HepG2 (cell line): ENCODE measurements around the gene SHC1. TPM values are rescaled to one million over a fixed set of nuclear protein-coding genes. Genes with fewer than 3 reads are reported as not detected.

Experiments used
- CBX5 ChIP-seq: sonication (generic); formaldehyde crosslinking; IDR thresholded peaks from 2 replicates; pipeline ENCODE4 v1.4.0; 2020; ENCODE audit warnings: missing genetic modification reagents, borderline replicate concordance
- CENPX ChIP-seq: sonication (generic); formaldehyde crosslinking; IDR thresholded peaks from 2 replicates; pipeline ENCODE4 v1.9.0; 2021; ENCODE audit warnings: mild to moderate bottlenecking, missing genetic modification reagents, moderate library complexity
- FOXP1 ChIP-seq, 2 experiments: fragments of 450-650 bp in 1 of 2; IDR thresholded peaks; 2 replicates each; pipeline ENCODE4 v1.6.1; 2017 to 2018; ENCODE audit warnings: antibody characterized with exemption in 1 of 2
- JUND ChIP-seq: sonication (generic); formaldehyde crosslinking; IDR thresholded peaks from 2 replicates; pipeline ENCODE4 v1.8.0; 2022; ENCODE audit warnings: mild to moderate bottlenecking, missing genetic modification reagents
- KLF15 ChIP-seq: sonication (generic); formaldehyde crosslinking; IDR thresholded peaks from 2 replicates; pipeline ENCODE4 v1.8.1; 2023; ENCODE audit warnings: borderline replicate concordance, mild to moderate bottlenecking, inconsistent platforms, missing genetic modification reagents, mixed read lengths
- MAFG ChIP-seq: sonication (generic); formaldehyde crosslinking; IDR thresholded peaks from 2 replicates; pipeline ENCODE4 v1.5.1; 2020; ENCODE audit warnings: mild to moderate bottlenecking, missing genetic modification reagents
- MATR3 ChIP-seq: sonication (generic); formaldehyde crosslinking; IDR thresholded peaks from 2 replicates; pipeline ENCODE4 v1.4.0; 2020; ENCODE audit warnings: missing genetic modification reagents
- MYC ChIP-seq: sonication (generic); formaldehyde crosslinking; IDR thresholded peaks from 2 replicates; pipeline ENCODE4 v1.9.0; 2021; ENCODE audit warnings: missing genetic modification reagents, borderline replicate concordance
- SIX1 ChIP-seq: sonication (generic); formaldehyde crosslinking; IDR thresholded peaks from 2 replicates; pipeline ENCODE4 v1.4.0; 2020; ENCODE audit warnings: missing genetic modification reagents, borderline replicate concordance
- SOX13 ChIP-seq, 3 experiments: fragments of 450-650 bp in 1 of 3; sonication (generic) in 1 of 3; formaldehyde crosslinking in 1 of 3; IDR thresholded peaks in 2 of 3; conservative IDR thresholded peaks in 1 of 3; 2 replicates each; pipeline versions ENCODE4 v1.5.0 to v1.6.1; 2016 to 2020; ENCODE audit warnings: antibody characterized with exemption in 1 of 3, mild to moderate bottlenecking in 1 of 3, missing compliant biosample characterization in 1 of 3, missing genetic modification reagents in 1 of 3, moderate library complexity in 1 of 3
- STAG1 ChIP-seq: sonication (generic); formaldehyde crosslinking; IDR thresholded peaks from 2 replicates; pipeline ENCODE4 v1.4.0; 2020; ENCODE audit warnings: missing genetic modification reagents
- TEAD3 ChIP-seq: optimal IDR thresholded peaks from 2 replicates; pipeline ENCODE3; 2016; ENCODE audit warnings: borderline replicate concordance
- TOE1 ChIP-seq: sonication (generic); formaldehyde crosslinking; IDR thresholded peaks from 2 replicates; pipeline ENCODE4 v1.4.0; 2020; ENCODE audit warnings: mild to moderate bottlenecking, missing genetic modification reagents
- ZBTB42 ChIP-seq: sonication (generic); formaldehyde crosslinking; IDR thresholded peaks from 2 replicates; pipeline ENCODE4 v1.5.0; 2020; ENCODE audit warnings: mild to moderate bottlenecking, missing genetic modification reagents
- ZMYM3 ChIP-seq: sonication (generic); formaldehyde crosslinking; IDR thresholded peaks from 2 replicates; pipeline ENCODE4 v1.5.1; 2020; ENCODE audit warnings: mild to moderate bottlenecking, missing genetic modification reagents
- ZNF44 ChIP-seq: sonication (generic); formaldehyde crosslinking; IDR thresholded peaks from 2 replicates; pipeline ENCODE4 v1.5.1; 2020; ENCODE audit warnings: mild to moderate bottlenecking, missing genetic modification reagents
- ZNF781 ChIP-seq: sonication (generic); formaldehyde crosslinking; IDR thresholded peaks from 2 replicates; pipeline ENCODE4 v1.5.1; 2020; ENCODE audit warnings: borderline replicate concordance, mild to moderate bottlenecking, missing genetic modification reagents; ENCODE audit errors: not compliant biosample characterization
- polyA plus RNA-seq, 8 experiments: library from polyadenylated mRNA; depleted of rRNA in 3 of 8; stranded (reverse) in 7 of 8; unstranded in 1 of 8; fragments of >200 nt; fragmentation: Illumina TruSeq in 4 of 8; extraction: Trizol in 4 of 8; gene quantifications; 2 replicates each; pipeline versions ENCODE4 v1.2.1 to v1.2.3, GENCODE V29; 2011 to 2016; ENCODE audit warnings: low read depth in 4 of 8, missing spikeins in 1 of 8, mixed read lengths in 1 of 8; ENCODE audit not compliant: insufficient read depth in 1 of 8
- total RNA-seq, 5 experiments: library from RNA; depleted of rRNA; stranded (reverse); fragments of >200 nt; fragmentation: Illumina TruSeq; extraction: Trizol; gene quantifications; 2 replicates each; pipeline ENCODE4 v1.2.3, GENCODE V29; 2016; ENCODE audit warnings: low read depth in 1 of 5
- TF ChIP-seq, protein P1 (sequence below): sonication (generic); formaldehyde crosslinking; IDR thresholded peaks from 2 replicates; pipeline ENCODE4 v1.8.0; 2022; ENCODE audit warnings: missing genetic modification reagents, mild to moderate bottlenecking, inconsistent platforms, borderline replicate concordance
- TF ChIP-seq, protein P2 (sequence below): sonication (generic); formaldehyde crosslinking; IDR thresholded peaks from 2 replicates; pipeline ENCODE4 v1.5.1; 2020; ENCODE audit warnings: mild to moderate bottlenecking, moderate library complexity, missing genetic modification reagents
- TF ChIP-seq, protein P3 (sequence below): sonication (generic); formaldehyde crosslinking; conservative IDR thresholded peaks from 2 replicates; pipeline ENCODE4 v1.4.0; 2020; ENCODE audit warnings: missing genetic modification reagents
- TF ChIP-seq, protein P4 (sequence below): sonication (generic); formaldehyde crosslinking; IDR thresholded peaks from 2 replicates; pipeline ENCODE4 v1.4.0; 2020; ENCODE audit warnings: mild to moderate bottlenecking, missing genetic modification reagents
- TF ChIP-seq, protein P5 (sequence below): sonication (generic); formaldehyde crosslinking; IDR thresholded peaks from 2 replicates; pipeline ENCODE4 v1.4.0; 2020; ENCODE audit warnings: missing genetic modification reagents

Gene SHC1
- total and polyA plus RNA-seq, 2 of the 13 experiments (the other 11 are each of a cell fraction or from before 2014, with no cell fraction given): 52.0 to 137 TPM

DNA sequence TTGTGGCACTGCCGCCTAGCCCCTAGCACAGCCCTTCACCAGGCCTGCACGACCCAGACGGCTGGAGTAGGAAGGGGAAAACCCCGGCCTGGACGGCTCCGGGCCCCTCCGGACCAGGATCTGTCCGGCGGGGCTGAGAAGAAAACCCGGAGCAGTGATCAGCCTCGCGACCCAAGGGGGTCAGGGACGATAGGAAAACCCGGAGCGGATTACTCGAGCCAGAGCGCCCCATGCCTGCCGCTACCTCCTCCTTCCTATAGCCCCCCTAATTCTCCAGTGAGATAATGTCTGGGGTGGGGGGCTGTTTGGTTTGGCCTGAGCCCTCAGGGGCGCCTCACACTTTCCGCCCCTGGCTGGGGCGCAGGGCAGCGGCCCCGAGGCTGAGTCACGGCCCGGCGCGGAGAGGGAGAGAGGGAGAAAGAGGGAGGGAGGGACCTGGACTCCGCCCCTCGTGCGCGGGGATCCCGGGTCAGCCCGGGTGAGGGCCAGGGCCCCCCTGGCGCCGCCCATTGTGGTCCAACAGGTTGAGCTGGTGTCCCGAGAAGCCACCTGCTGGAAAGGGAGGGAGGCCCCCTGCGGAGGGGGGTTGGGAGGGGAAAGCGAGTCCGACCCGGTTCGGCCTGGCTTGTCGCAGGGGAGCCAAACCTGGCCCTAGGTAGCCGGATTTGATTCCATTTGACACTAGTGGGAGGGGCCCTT lies 30.3 kb upstream of the SHC1 start (continued):
- TF ChIP-seq SOX13 (IDR thresholded peaks at IDR 0.05): peak; percentile 62
- peak in 1 of 2 experiments; percentile 70; a peak in 2 of 4 replicates for TF ChIP-seq SOX13 (CRISPR knock-in tag; conservative IDR thresholded peaks at IDR 0.05 in 1 of 2, IDR thresholded peaks at IDR 0.05 in 1 of 2)
- no peak for TF ChIP-seq CBX5 (CRISPR knock-in tag)
- TF ChIP-seq CENPX (CRISPR knock-in tag): no peak
- TF ChIP-seq ZNF781: no peak
- TF ChIP-seq, protein P1, sequence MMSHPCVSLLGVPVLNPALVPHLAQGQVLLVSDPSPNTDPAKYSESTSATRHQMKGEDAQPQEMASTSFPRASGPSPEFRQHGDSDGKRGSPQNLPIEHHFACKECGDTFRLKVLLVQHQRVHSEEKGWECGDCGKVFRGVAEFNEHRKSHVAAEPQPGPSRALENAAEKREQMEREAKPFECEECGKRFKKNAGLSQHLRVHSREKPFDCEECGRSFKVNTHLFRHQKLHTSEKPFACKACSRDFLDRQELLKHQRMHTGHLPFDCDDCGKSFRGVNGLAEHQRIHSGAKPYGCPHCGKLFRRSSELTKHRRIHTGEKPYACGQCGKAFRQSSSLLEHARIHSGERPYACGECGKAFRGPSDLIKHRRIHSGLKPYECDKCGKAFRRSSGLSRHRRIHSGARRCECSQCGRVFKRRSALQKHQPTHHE (CRISPR knock-in tag): no peak; the same call in 1 of the 2 replicates
- TF ChIP-seq, protein P2, sequence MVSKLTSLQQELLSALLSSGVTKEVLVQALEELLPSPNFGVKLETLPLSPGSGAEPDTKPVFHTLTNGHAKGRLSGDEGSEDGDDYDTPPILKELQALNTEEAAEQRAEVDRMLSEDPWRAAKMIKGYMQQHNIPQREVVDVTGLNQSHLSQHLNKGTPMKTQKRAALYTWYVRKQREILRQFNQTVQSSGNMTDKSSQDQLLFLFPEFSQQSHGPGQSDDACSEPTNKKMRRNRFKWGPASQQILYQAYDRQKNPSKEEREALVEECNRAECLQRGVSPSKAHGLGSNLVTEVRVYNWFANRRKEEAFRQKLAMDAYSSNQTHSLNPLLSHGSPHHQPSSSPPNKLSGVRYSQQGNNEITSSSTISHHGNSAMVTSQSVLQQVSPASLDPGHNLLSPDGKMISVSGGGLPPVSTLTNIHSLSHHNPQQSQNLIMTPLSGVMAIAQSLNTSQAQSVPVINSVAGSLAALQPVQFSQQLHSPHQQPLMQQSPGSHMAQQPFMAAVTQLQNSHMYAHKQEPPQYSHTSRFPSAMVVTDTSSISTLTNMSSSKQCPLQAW (CRISPR knock-in tag): peak; percentile 71
- no peak for TF ChIP-seq KLF15
- TF ChIP-seq MYC (CRISPR knock-in tag): peak; percentile 87; the same call in 1 of the 2 replicates
- TF ChIP-seq FOXP1 (IDR thresholded peaks at IDR 0.05): no peak
- TF ChIP-seq FOXP1 (CRISPR knock-in tag; IDR thresholded peaks at IDR 0.05): 0 out of 2 replicates have a peak, but pooled peaks have one; percentile 43
- TF ChIP-seq, protein P3, sequence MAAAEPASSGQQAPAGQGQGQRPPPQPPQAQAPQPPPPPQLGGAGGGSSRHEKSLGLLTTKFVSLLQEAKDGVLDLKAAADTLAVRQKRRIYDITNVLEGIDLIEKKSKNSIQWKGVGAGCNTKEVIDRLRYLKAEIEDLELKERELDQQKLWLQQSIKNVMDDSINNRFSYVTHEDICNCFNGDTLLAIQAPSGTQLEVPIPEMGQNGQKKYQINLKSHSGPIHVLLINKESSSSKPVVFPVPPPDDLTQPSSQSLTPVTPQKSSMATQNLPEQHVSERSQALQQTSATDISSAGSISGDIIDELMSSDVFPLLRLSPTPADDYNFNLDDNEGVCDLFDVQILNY: peak; percentile 16; the same call in 1 of the 2 replicates
- no peak for TF ChIP-seq TOE1 (CRISPR knock-in tag)
- TF ChIP-seq STAG1: peak; percentile 15; the same call in 1 of the 2 replicates
- TF ChIP-seq, protein P4, sequence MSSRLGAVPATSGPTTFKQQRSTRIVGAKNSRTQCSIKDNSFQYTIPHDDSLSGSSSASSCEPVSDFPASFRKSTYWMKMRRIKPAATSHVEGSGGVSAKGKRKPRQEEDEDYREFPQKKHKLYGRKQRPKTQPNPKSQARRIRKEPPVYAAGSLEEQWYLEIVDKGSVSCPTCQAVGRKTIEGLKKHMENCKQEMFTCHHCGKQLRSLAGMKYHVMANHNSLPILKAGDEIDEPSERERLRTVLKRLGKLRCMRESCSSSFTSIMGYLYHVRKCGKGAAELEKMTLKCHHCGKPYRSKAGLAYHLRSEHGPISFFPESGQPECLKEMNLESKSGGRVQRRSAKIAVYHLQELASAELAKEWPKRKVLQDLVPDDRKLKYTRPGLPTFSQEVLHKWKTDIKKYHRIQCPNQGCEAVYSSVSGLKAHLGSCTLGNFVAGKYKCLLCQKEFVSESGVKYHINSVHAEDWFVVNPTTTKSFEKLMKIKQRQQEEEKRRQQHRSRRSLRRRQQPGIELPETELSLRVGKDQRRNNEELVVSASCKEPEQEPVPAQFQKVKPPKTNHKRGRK (CRISPR knock-in tag): no peak
- TF ChIP-seq MATR3 (CRISPR knock-in tag): no peak
- peak; percentile 34; the same call in 1 of the 2 replicates for TF ChIP-seq SIX1 (CRISPR knock-in tag)
- TF ChIP-seq, protein P5, sequence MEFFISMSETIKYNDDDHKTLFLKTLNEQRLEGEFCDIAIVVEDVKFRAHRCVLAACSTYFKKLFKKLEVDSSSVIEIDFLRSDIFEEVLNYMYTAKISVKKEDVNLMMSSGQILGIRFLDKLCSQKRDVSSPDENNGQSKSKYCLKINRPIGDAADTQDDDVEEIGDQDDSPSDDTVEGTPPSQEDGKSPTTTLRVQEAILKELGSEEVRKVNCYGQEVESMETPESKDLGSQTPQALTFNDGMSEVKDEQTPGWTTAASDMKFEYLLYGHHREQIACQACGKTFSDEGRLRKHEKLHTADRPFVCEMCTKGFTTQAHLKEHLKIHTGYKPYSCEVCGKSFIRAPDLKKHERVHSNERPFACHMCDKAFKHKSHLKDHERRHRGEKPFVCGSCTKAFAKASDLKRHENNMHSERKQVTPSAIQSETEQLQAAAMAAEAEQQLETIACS (CRISPR knock-in tag): no peak; the same call in 1 of the 2 replicates
- no peak for TF ChIP-seq ZMYM3
- TF ChIP-seq ZBTB42 (CRISPR knock-in tag): no peak
- no peak for TF ChIP-seq ZNF44 (CRISPR knock-in tag)
- no peak for TF ChIP-seq MAFG (CRISPR knock-in tag)
- no peak for TF ChIP-seq TEAD3 (CRISPR knock-in tag)
- TF ChIP-seq JUND (CRISPR knock-in tag): peak; percentile 89
